A549 (cell line): ENCODE results near the gene RAPGEF5. TPM values are rescaled to one million over a fixed set of nuclear protein-coding genes. Genes with fewer than 3 reads are reported as not detected.

Experiments used
- ATAC-seq, 2 experiments: fragments of 200-7000 bp in 1 of 2; fragments of >200 bp in 1 of 2; cut with Nextera tagmentation in 1 of 2; cut with Tn5 transposase in 1 of 2; 3 replicates each; pipeline versions ENCODE4 v1.8.0 to v1.9.1; 2018 to 2020; ENCODE audit warnings: mild to moderate bottlenecking in 1 of 2, moderate library complexity in 1 of 2
- CTCF ChIA-PET: fragments of 300-600 bp; sonication (Branson Sonifier 250); formaldehyde crosslinking; extraction: SDS; loops from one replicate; lab custom pipeline; 2021; ENCODE audit warnings: antibody characterized with exemption, inconsistent platforms; lab: Yijun Ruan, JAX
- POLR2A ChIA-PET: fragments of 350-600 bp; formaldehyde crosslinking; extraction: SDS; loops from one replicate; lab custom pipeline; 2021; ENCODE audit warnings: antibody characterized with exemption, inconsistent platforms; lab: Yijun Ruan, JAX
- DNase-seq, 2 experiments: peaks; one replicate each; pipeline versions ENCODE4 v3.0.0 to v3.0.0-alpha.2; 2011 to 2016; ENCODE audit warnings: low read depth in 1 of 2, low spot score in 1 of 2
- FAIRE-seq: peaks from 2 replicates; lab custom pipeline; 2011; peaks lifted over from hg19 to GRCh38; lab: Jason Lieb, UNC
- H3K27ac ChIP-seq, 2 experiments: fragments of >200 bp; sonication (Bioruptor Twin); formaldehyde crosslinking; 3 replicates each; pipeline ENCODE4 v1.5.1; 2016 to 2017
- H3K4me1 ChIP-seq: fragments of >200 bp; sonication (Bioruptor Twin); formaldehyde crosslinking; 3 replicates; pipeline ENCODE4 v1.6.1; 2016
- H3K4me2 ChIP-seq: fragments of >200 bp; sonication (Bioruptor Twin); formaldehyde crosslinking; 3 replicates; pipeline ENCODE4 v1.6.1; 2016
- H3K4me3 ChIP-seq: fragments of >200 bp; sonication (Bioruptor Twin); formaldehyde crosslinking; 3 replicates; pipeline ENCODE4 v1.5.1; 2016
- H3K9me3 ChIP-seq: fragments of >200 bp; sonication (Bioruptor Twin); formaldehyde crosslinking; 3 replicates; pipeline ENCODE4 v1.6.1; 2016
- ATOH8 ChIP-seq: fragments of 250-450 bp; sonication (Bioruptor Pico); IDR thresholded peaks from 2 replicates; pipeline ENCODE4 v1.5.0; 2020; ENCODE audit warnings: low read depth, mild to moderate bottlenecking, moderate library complexity
- CBX2 ChIP-seq: fragments of 200-600 bp; sonication (generic); IDR thresholded peaks from 2 replicates; pipeline ENCODE4 v1.6.1; 2016; ENCODE audit warnings: low read depth, mild to moderate bottlenecking, borderline replicate concordance
- CHD2 ChIP-seq: fragments of 150-350 bp; IDR thresholded peaks from 2 replicates; pipeline ENCODE4 v1.6.1; 2014; ENCODE audit warnings: low read length; ENCODE audit not compliant: partially characterized antibody
- CHD4 ChIP-seq: fragments of 200-600 bp; sonication (generic); IDR thresholded peaks from 2 replicates; pipeline ENCODE4 v1.6.1; 2016; ENCODE audit warnings: antibody characterized with exemption, mild to moderate bottlenecking, borderline replicate concordance
- CTCF ChIP-seq: fragments of >200 bp; sonication (Bioruptor Twin); formaldehyde crosslinking; IDR thresholded peaks from 3 replicates; pipeline ENCODE4 v1.5.1; 2016
- EP300 ChIP-seq, 2 experiments: fragments of >200 bp; sonication (Bioruptor Twin); formaldehyde crosslinking; IDR thresholded peaks; 2 replicates in 1 of 2; 3 replicates in 1 of 2; pipeline ENCODE4 v1.6.1; 2016 to 2017
- HDAC2 ChIP-seq: fragments of 200-600 bp; sonication (generic); IDR thresholded peaks from 2 replicates; pipeline ENCODE4 v1.6.1; 2016
- HES2 ChIP-seq: fragments of >200 bp; sonication (Bioruptor Twin); formaldehyde crosslinking; IDR thresholded peaks from 2 replicates; pipeline ENCODE4 v1.6.1; 2016
- HEYL ChIP-seq: fragments of 250-450 bp; sonication (Bioruptor Pico); IDR thresholded peaks from 2 replicates; pipeline ENCODE4 v1.8.0; 2021; ENCODE audit warnings: mild to moderate bottlenecking, moderate library complexity
- HOXA7 ChIP-seq: fragments of 250-450 bp; sonication (Bioruptor Pico); IDR thresholded peaks from 2 replicates; pipeline ENCODE4 v1.5.0; 2020; ENCODE audit warnings: mild to moderate bottlenecking, moderate library complexity
- HOXB13 ChIP-seq: fragments of 250-450 bp; sonication (Bioruptor Pico); IDR thresholded peaks from 2 replicates; pipeline ENCODE4 v1.5.0; 2020; ENCODE audit warnings: low read depth, mild to moderate bottlenecking, moderate library complexity
- HOXB5 ChIP-seq: fragments of 250-450 bp; sonication (Bioruptor Pico); IDR thresholded peaks from 2 replicates; pipeline ENCODE4 v1.5.0; 2020; ENCODE audit warnings: mild to moderate bottlenecking, moderate library complexity
- JUN ChIP-seq, 2 experiments: fragments of >200 bp; sonication (Bioruptor Twin); formaldehyde crosslinking; IDR thresholded peaks; 2 replicates in 1 of 2; 3 replicates in 1 of 2; pipeline ENCODE4 v1.6.1; 2016 to 2017
- KDM1A ChIP-seq: fragments of 200-600 bp; sonication (generic); IDR thresholded peaks from 2 replicates; pipeline ENCODE4 v1.6.1; 2016; ENCODE audit warnings: low read depth, mild to moderate bottlenecking
- KDM5A ChIP-seq: fragments of 200-600 bp; sonication (generic); IDR thresholded peaks from 2 replicates; pipeline ENCODE4 v1.6.1; 2016; ENCODE audit warnings: antibody characterized with exemption, mild to moderate bottlenecking
- MAX ChIP-seq: IDR thresholded peaks from 2 replicates; pipeline ENCODE4 v1.6.1; 2012
- NFE2L2 ChIP-seq: fragments of 150-350 bp; conservative IDR thresholded peaks from 2 replicates; pipeline ENCODE4 v1.6.1; 2014; ENCODE audit warnings: low read length
- NPAS2 ChIP-seq: fragments of 250-450 bp; sonication (Bioruptor Pico); IDR thresholded peaks from 2 replicates; pipeline ENCODE4 v1.8.0; 2022; ENCODE audit warnings: mild to moderate bottlenecking, moderate library complexity, borderline replicate concordance
- PHF8 ChIP-seq: fragments of 200-600 bp; sonication (generic); IDR thresholded peaks from 2 replicates; pipeline ENCODE4 v1.6.1; 2016; ENCODE audit warnings: low read depth, mild to moderate bottlenecking, antibody characterized with exemption, moderate library complexity, borderline replicate concordance
- POLR2A ChIP-seq: IDR thresholded peaks from 2 replicates; pipeline ENCODE4 v1.6.1; 2012; ENCODE audit warnings: mild to moderate bottlenecking, low read length
- POLR2AphosphoS2 ChIP-seq: conservative IDR thresholded peaks from 2 replicates; pipeline ENCODE4 v1.6.1; 2012; ENCODE audit warnings: low read length, improper control_type of control experiment, inconsistent platforms
- RAD21 ChIP-seq, 2 experiments: fragments of >200 bp in 1 of 2; sonication (Bioruptor Twin) in 1 of 2; formaldehyde crosslinking in 1 of 2; IDR thresholded peaks in 1 of 2; conservative IDR thresholded peaks in 1 of 2; 2 replicates in 1 of 2; 3 replicates in 1 of 2; pipeline ENCODE4 v1.6.1; 2012 to 2018; ENCODE audit warnings: inconsistent platforms in 1 of 2
- RARB ChIP-seq: fragments of 250-450 bp; sonication (Bioruptor Pico); IDR thresholded peaks from 2 replicates; pipeline ENCODE4 v1.8.0; 2021; ENCODE audit warnings: mild to moderate bottlenecking, moderate library complexity
- REST ChIP-seq: fragments of 200-600 bp; sonication (generic); IDR thresholded peaks from 2 replicates; pipeline ENCODE4 v1.6.1; 2016; ENCODE audit warnings: antibody characterized with exemption, mild to moderate bottlenecking, moderate library complexity
- SMC3 ChIP-seq: fragments of >200 bp; sonication (Bioruptor Twin); formaldehyde crosslinking; IDR thresholded peaks from 3 replicates; pipeline ENCODE4 v1.6.1; 2018; ENCODE audit warnings: inconsistent platforms
- TP53 ChIP-seq: fragments of 250-450 bp; sonication (Bioruptor Pico); IDR thresholded peaks from 2 replicates; pipeline ENCODE4 v1.5.0; 2021; ENCODE audit warnings: mild to moderate bottlenecking, moderate library complexity
- ZNF302 ChIP-seq: fragments of 250-450 bp; sonication (Bioruptor Pico); IDR thresholded peaks from 2 replicates; pipeline ENCODE4 v1.9.0; 2021; ENCODE audit warnings: inconsistent platforms, mild to moderate bottlenecking, moderate library complexity
- WGBS: methylation state at CpG from one replicate; pipeline ENCODE4 v1.1.6; 2017; ENCODE audit errors: missing lambda C conversion rate; 5-methylcytosine and 5-hydroxymethylcytosine counted together
- polyA plus RNA-seq, 4 experiments: library from polyadenylated mRNA; depleted of rRNA in 3 of 4; stranded (reverse); fragments of >200 nt; fragmentation: RNase III in 1 of 4; extraction: RNeasy Plus Mini Kit Qiagen cat#74134 plus additional on column Dnase treatment in 1 of 4; gene quantifications; 2 replicates in 3 of 4; 3 replicates in 1 of 4; pipeline ENCODE4 v1.2.3, GENCODE V29; 2011 to 2017

The RAPGEF5 gene
- polyA plus RNA-seq, 2 of the 4 experiments (the other 2 are of a cell fraction): 0.03 to 0.14 TPM

GRCh38 chr7:22208799-22209198 lies 148.2 kb downstream of the RAPGEF5 start (continued):
- TF ChIP-seq KDM1A: no peak

- H3K4me2 ChIP-seq: no peak overlapping the region
- DNase-seq (no peak), FAIRE-seq (no peak), ATAC-seq (no peak)
- H3K4me1 ChIP-seq: no peaks in the 10 kb centered on the region
- TF ChIP-seq NFE2L2 (no peak), HOXB5 (CRISPR knock-in tag) (no peak), ATOH8 (CRISPR knock-in tag) (no peak), CBX2 (no peak), HEYL (no peak), POLR2A (no peak), KDM5A (no peak), NPAS2 (no peak), CHD4 (no peak), ZNF302 (CRISPR knock-in tag) (no peak), TP53 (no peak), JUN (IDR thresholded peaks at IDR 0.05) (no peak), HOXB13 (CRISPR knock-in tag) (no peak), REST (no peak)
- no peak overlapping the region for H3K4me3 ChIP-seq
- CTCF ChIA-PET: no interaction called here
- H3K27ac ChIP-seq: no peak overlapping the region
- 55% methylated on average over 1 of the region's 1 CpG for WGBS
- no peaks in the 10 kb centered on the region for H3K9me3 ChIP-seq
- POLR2A ChIA-PET: no interaction called here
Observed at GRCh38 chr7:22207724-22208225, 149.2 kb downstream of the RAPGEF5 start.

- FAIRE-seq: no peak
- H3K4me2 ChIP-seq: no peak overlapping the region
- POLR2A ChIA-PET: no interaction called here
- TF ChIP-seq PHF8 (no peak), KDM1A (no peak), MAX (no peak), CHD2 (no peak), HOXA7 (CRISPR knock-in tag) (no peak), SMC3 (no peak), HES2 (no peak), EP300 (IDR thresholded peaks at IDR 0.05) (no peak), RARB (CRISPR knock-in tag) (no peak), HEYL (no peak), RAD21 (conservative IDR thresholded peaks at IDR 0.05 in 1 of 2, IDR thresholded peaks at IDR 0.05 in 1 of 2) (no peak), POLR2AphosphoS2 (no peak), CTCF (no peak), HDAC2 (no peak)
- TF ChIP-seq, all 56 proteins: peak for 0
- CTCF ChIA-PET: no interaction called here
- H3K4me1 ChIP-seq: no peaks in the 10 kb centered on the region
- DNase-seq: no peak
- no peak overlapping the region for H3K4me3 ChIP-seq
- H3K9me3 ChIP-seq: no peaks in the 10 kb centered on the region
- ATAC-seq: no peak
- no peak overlapping the region for H3K27ac ChIP-seq
Observed at GRCh38 chr7:22205631-22206030, 151.3 kb downstream of the RAPGEF5 start.
